GM18505 (cell line): Measurements from ENCODE around the gene SLC25A53.

ENCODE experiments used
- ATAC-seq: cut with Tn5 transposase; IDR thresholded peaks from one replicate; pipeline ENCODE4 v1.9.1; 2021; ENCODE audit not compliant: unreplicated experiment
- POLR2A ChIP-seq: IDR thresholded peaks from 4 replicates; pipeline ENCODE4 v1.6.1; 2011; ENCODE audit warnings: borderline replicate concordance; ENCODE audit not compliant: insufficient read depth, insufficient read length; ENCODE audit errors: extremely low read depth

The SLC25A53 gene, protein sequence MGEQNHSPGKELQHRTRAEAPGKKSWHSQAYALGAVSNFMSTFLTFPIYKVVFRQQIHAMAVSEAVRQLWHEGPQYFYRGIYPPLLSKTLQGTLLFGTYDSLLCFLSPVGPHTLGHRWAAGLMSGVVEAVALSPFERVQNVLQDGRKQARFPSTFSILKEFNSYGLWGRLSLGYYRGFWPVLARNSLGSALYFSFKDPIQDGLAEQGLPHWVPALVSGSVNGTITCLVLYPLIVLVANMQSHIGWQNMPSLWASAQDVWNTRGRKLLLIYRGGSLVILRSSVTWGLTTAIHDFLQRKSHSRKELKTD

DNA sequence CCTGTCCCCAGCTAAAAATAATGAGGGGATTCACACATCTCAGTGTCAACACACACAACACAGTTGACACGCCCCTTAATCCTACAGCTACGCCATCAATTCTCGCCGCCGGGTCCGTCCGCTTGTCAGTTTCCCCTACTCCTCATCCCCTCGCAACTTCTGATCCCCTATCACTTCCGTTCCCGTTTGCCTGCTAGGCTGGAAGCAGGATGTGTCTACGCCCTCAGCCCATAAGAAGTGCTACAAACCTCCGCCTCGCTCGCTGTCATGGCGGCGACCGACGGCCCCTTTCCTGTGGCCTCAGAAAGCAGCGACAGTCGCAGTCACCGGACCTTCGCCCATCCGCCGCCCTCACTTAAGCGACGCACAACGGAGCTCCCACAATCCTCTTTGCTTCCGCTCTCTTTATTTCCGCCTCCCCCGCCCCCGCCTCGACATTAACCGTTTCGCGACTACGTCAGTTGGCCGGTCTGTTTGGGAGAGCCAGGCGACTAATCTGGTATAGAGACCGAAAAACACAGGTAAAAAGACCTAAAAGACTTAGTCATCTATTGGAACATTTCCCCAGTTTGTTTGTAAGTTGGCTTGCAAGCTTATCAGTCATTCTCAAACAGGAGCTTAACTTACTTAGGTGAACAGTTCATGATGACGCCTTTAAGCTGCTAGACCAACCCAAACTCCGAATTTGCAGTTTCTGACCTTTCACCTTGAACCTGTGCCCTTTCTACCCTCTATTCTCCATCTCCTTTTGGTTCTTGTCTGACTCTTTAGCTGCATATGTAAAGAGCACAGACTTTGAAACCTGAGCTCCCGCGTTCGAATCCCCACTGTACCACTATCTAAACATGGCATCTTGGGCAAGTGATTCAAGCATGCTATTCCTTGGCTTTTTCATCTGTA lies at the start of gene SLC25A53:
Gene SLC25A53, minus strand, starts transcription at position 380 of the 900 bp plus-strand sequence. CDS start 51,752 bp downstream, outside the sequence.
- TF ChIP-seq POLR2A, result peak; percentile 67
- ATAC-seq, result peak; percentile 94

GRCh38 chrX:104205548-104205947 lies 48.7 kb upstream of the SLC25A53 start:
- TF ChIP-seq POLR2A, result no peak
- ATAC-seq, result no peak

GRCh38 chrX:104195489-104196084 lies 38.8 kb upstream of the SLC25A53 start:
- peak; percentile 65 for ATAC-seq
- TF ChIP-seq POLR2A, result no peak

GRCh38 chrX:104195013-104195412 lies 38.2 kb upstream of the SLC25A53 start:
- no peak for TF ChIP-seq POLR2A
- ATAC-seq, result no peak

GRCh38 chrX:104193485-104193884 lies 36.7 kb upstream of the SLC25A53 start:
- ATAC-seq, result no peak
- TF ChIP-seq POLR2A, result no peak

DNA sequence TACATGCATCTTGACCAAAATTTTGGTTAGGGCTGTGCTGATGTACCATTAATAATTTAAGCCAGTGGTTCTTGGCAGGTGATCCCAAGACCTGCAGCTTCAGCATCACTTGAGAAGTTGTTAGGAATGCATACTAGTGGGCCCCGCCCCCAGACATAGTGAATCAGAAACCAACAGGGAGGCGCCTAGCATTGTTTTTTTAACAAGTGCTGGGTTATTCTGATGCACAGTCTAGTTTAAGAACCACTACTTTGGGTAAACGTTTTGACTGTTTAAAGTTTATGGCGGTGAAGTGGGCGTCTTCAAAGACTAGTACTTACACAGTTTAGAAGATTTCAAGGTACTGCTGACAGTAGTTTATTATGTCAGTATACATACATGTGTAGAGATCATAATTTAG lies 33.0 kb upstream of the SLC25A53 start:
- ATAC-seq, result no peak
- no peak for TF ChIP-seq POLR2A

DNA sequence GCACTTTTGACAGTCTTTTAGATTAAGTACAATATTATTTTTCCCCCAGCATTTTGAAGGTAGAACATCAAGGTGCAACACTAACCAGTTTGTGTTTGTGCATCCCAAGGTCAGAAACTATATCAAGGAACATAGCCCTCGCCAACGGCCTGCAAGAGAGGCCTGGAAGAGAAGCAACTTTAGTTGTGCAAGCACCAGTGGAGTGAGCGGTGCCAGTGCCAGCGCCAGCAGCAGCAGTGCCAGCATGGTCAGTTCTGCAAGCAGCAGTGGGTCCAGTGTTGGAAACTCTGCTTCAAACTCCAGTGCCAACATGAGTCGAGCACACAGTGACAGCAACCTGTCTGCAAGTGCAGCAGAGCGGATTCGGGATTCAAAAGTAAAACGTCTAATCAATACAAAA lies 31.1 kb upstream of the SLC25A53 start:
- no peak for ATAC-seq

DNA sequence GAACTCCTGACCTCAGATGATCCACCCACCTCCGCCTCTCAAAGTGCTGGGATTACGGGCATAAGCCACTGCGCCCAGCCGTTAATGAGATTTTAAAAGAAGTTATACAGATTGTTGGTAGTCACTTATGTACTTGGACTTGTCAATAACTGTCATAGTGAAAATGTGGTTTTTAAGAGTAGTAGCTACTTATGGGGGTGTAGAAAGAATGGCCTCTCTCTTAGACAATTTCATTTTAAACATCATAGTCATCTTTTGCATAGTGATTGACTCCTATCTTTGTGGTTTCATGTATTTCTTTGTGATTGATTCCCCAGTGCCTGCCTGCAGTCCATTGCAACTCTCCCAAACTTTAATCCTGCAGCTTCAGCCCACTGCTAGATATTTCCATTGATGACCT lies 26.9 kb upstream of the SLC25A53 start:
- no peak for ATAC-seq
- no peak for TF ChIP-seq POLR2A

More for the DNA sequence above, 31.1 kb upstream of the SLC25A53 start:
- no peak for TF ChIP-seq POLR2A

DNA sequence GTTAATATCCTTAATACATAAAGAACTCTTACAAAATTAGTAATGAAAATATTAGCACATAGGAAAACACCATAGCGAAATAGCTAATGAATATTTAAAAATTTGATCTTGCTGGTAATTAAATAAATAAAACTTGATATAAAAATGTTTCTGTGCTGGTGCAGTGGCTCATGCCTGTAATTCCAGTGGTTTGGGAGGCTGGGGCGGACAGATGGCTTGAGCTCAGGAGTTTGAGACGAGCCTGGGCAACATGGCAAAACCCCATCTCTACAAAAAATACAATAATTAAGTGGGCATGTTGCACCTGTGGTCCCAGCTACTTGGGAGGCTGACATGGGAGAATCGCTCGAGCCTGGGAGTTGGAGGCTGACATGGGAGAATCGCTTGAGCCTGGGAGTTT lies 17.0 kb upstream of the SLC25A53 start:
- ATAC-seq, result no peak
- no peak for TF ChIP-seq POLR2A

GRCh38 chrX:104172788-104173187 lies 16.0 kb upstream of the SLC25A53 start:
- TF ChIP-seq POLR2A, result no peak
- no peak for ATAC-seq

- no peak for ATAC-seq
- TF ChIP-seq POLR2A, result no peak
Observed at GRCh38 chrX:104172121-104172520, 15.3 kb upstream of the SLC25A53 start.

- ATAC-seq, result no peak
- no peak for TF ChIP-seq POLR2A
Observed at GRCh38 chrX:104168127-104168526, 11.3 kb upstream of the SLC25A53 start.

DNA sequence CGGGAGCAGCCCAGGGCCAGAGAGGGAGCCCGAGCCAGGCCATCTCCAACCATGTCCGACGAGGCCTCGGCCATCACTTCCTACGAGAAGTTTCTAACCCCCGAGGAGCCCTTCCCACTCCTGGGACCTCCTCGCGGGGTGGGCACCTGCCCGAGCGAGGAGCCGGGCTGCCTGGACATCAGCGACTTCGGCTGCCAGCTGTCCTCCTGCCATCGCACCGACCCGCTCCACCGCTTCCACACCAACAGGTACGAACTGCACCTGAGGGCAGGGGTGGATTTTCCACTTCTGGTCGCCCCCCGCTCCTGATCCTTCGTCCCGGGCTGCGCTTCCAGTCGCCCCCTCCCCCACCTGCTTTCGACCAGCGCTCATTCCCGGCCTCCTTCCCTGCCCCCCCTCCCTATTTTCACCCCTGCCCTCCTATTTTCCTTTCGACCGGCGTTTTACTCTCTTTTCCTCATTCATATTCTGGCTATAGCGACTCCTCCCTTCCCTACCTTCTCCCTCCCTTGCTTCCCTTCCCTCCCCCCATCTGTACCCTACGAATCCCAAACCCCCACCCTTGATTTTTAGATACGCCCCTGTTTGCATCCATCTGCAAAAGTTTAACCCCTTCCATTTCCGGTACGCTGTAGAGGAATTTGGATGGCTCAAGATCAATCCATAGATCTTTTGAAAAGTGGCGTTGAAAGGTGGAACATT lies 10.1 kb upstream of the SLC25A53 start:
- ATAC-seq, result no peak
- no peak for TF ChIP-seq POLR2A
